HG03558 (cell line): ENCODE measurements around the gene SLBP.
"Not testable (repeated sequence)": the region's sequence is repeated elsewhere in the genome, so short reads cannot be mapped to it uniquely, and the experiment has no call there.

ENCODE experiments used
- ATAC-seq: cut with Tn5 transposase; IDR thresholded peaks from one replicate; pipeline ENCODE4 v1.9.1; 2021; ENCODE audit warnings: moderate number of reproducible peaks; ENCODE audit not compliant: unreplicated experiment; ENCODE audit errors: extremely low read depth

Gene SLBP

GRCh38 chr4:1714303-1715001 is 2.3 kb upstream of the SLBP start:
- no peak for ATAC-seq

DNA sequence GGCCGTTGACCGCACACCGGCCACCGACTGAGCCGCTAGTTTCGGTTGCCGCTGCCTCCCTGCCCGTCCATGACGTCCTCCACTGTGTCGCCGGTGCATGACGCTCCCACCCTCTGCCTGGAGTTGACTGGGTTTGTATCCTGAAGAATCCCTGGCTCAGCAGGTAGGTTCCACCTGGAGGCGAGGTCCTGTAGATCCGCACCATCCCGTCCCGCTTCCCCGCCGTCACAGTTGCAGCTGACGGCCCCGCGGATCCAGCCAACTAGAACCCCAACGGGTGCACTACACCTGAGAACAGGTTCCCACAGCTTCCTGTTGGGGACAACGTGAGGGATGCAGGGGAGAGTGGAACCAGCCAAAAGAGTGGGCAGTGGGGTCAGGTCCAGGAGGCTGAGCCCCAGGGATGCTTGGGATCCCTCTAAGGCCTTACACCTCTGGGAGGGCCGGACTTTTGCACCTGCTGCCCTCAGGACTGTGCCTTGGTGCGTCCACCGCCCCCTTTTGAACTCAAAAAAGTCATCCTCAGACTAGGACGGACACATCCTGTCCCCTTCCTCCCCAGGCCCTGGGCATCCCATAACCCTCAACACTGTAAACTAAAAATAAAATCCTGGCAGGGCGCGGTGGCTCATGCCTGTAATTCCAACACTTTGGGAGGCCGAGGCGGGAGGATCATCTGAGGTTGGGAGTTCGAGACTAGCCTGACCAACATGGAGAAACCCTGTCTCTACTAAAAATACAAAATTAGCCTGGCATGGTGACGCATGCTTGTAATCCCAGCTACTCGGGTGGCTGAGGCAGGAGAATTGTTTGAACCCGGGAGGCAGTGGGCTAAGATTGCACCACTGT is 1.1 kb upstream of the SLBP start:
- peak; percentile 1 for ATAC-seq

- ATAC-seq, result no peak
Measured at GRCh38 chr4:1711571-1712215, 426 bp downstream of the SLBP start.

DNA sequence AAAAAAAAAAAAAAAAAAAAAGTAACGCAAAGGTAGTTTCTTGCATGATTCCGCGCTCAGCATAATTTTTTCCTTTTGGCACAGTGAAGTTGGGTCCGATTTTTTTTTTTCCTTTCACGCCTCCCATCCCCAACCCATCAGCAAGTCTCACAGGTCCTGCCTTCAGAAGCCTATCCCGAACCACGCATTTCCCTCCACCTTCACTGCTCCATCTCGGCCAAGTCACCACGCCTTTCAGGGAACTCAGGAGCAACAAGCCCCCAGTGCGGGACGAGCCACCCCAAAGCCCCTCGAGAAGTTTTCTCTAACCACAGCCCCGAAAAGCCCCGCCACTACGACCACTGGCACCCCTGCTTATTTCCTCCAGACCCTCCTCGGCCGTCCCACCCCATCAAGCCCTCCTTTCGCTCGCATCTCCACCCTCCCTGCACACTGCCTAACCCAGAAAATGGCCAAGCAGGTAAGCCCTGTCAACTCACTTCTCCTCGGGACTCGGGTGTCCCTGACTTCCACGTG is 1.0 kb downstream of the SLBP start:
- ATAC-seq, result no peak

DNA sequence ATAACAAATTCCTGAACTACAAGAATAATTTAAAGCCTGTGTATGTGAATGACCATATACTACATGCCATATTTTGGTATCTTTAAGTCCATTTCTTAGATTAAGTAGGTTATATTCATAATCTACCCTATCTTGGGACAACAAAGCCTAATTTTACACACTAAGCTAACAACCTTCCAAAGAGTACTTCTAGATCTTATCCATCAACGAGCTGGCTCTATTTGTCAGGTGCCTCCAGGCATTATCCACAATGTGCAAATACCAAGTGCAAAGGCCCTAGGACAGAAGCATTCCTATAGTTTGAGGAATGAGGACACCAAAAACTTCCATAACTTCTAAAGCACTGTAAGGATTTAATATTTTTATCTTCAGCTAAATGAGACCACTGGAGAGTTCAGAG is 3.5 kb downstream of the SLBP start:
- ATAC-seq, result no peak

DNA sequence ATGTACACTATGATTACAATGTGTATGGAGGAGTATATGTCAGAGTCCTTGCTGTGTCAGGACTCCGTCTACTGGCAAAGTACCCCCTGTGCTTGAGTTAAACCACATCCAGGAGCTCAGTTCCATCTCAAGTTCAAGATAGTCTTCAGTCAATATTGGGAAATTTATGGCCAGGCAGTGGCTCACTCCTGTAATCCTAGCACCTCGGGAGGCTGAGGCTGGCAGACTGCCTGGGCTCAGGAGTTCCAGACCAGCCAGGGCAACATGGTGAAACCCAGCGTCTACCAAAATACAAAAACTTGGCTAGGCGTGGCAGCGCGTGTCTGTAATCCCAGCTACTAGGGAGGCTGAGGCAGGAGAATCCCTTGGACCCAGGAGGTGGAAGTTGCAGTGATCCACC is 5.8 kb downstream of the SLBP start:
- ATAC-seq, result no peak

DNA sequence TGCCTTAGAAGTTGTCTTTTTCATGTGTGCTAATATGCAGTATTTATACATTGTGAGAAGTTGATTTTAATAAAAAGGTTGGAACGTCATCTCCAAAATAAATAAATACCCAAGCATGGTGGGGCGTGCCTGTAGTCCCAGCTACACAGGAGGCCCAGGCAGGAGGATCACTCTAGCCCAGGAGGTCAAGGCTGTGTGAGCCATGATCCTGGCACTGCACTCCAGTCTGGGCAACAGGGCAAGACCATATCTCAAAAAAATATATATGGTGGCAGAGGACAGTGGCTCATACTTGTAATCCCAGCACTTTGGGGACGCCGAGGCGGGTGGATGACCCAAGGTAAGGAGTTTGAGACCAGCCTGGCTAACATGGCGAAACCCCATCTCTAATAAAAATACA is 6.4 kb downstream of the SLBP start:
- ATAC-seq, result no peak

DNA sequence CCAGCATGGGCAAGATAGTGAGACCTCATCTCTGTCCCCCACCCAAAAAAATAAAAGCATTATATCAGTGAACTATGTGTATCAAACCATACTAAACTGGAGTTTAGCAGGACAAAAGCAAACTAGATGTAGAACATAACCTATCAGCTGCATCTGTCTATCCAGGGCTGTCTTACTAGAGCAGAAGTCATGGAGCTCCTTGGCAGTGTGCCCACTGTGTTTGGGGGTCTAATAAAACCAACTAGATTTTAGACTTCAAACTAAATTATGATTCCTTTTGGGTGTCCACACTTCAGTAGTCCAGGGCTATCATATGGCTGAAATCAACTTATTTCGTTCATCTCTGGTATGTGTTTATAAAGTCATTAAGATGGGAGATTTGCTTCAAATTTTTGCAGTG is 8.3 kb downstream of the SLBP start:
- no peak for ATAC-seq

DNA sequence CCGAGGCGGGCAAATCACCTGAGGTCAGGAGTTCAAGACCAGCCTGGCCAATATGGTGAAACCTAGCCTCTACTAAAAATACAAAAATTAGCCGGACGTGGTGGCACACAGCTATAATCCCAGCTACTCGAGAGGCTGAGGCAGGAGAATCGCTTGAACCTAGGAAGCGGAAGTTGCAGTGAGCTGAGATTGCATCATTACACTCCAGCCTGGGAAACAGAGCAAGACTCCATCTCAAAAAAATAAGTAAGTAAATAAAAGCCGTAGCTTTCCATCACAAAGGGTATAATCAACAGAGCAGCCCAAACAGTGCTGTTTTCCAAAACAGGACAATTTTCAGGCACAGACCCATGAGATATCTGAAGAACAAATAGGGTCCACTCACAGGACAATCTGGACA is 10.4 kb downstream of the SLBP start:
- ATAC-seq, result not testable (repeated sequence)

DNA sequence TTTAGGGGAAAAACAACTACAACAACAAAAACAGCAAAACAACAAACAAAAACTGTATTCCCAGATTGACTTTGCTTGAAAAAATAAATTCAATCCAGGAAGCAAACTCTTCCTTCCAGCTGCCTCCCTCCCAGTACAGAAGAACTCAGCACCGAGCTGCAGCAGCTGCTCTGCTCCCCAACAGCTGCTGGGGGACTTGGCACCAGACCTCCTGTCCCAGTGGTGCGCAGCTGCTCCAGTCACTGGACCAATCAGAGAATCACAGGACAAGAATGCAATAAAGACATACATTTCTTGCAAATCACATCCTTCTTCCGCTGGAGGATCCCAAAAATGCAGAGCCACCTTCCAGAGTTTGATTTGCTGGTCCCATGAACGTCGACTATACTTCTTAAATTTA is 16.2 kb downstream of the SLBP start:
- ATAC-seq, result no peak

- no peak for ATAC-seq
Measured at GRCh38 chr4:1693131-1693896, 18.8 kb downstream of the SLBP start.

DNA sequence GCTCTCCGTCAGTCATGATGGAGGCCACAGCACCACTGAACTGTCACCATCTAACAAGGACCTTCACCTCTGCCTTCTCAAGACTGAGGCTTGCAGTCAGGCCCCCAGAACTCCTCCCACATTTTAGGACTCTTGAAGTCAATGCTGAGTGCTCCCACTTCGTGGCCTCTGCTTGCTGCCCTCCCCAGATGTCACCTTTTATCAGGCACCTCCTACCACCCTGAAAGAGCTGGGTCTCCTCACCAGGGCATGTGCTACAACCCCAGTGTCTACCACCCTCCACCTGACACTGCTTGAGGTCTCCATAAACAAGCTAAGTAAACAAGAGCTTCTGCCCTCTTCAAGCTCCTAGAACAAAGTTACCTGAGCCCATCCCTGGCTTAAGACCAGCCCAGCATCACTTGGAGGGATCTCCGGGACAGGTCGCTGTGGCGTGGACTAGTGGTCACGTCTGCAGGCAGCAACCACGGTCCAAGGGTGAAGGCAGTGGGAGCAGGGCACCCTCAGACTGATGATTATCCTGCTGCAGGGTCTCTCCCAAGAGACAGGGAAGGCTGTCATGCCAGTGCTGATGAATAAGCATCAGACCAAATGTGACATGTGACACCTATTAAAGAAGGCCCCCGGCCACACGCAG is 20.3 kb downstream of the SLBP start:
- no peak for ATAC-seq

- no peak for ATAC-seq
Measured at GRCh38 chr4:1690698-1691097, 21.4 kb downstream of the SLBP start.

GRCh38 chr4:1686440-1687036 is 25.6 kb downstream of the SLBP start:
- ATAC-seq, result no peak

DNA sequence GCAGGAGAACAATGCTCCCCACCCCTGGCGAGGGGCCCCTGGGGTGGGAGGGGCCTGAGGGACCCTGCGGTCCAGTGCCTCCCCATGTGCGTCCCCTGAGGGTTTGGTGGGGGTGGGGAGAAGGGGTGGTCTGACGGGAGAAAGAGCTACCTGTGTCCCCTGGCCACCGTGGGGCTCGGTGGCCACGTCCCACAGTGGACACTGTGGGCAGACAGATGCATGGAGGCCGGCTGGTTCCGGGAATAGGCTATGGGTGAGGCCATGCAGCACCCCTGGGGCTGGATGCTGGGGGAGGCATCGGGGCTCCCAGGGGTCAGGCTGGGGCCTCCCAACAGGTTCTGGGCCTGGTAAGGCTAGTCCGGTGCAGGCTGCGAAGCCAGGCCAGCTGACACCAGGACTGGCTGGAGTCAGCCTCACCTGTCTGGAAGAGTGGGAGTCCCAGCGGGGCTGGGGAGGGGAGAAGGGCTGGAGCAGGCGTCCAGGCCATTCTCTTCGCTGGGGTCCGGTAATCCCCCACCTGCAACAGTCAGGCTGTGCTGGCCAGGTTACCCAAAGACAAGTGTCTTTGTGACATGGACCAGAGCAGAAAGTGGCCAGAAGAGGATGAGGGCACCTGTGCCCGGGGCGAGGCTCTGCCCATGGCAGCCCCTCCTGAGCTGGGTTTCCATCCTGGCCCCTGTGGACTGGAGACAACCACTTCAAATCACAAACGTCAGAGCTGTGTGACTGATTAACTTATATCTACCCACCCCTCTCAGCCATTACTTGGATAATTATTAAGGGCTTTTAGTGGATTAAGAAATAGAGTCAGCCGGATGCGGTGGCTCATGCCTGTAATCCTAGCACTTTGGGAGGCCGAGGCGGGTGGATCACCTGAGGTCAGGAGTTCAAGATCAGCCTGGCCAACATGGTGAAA is 26.6 kb downstream of the SLBP start:
- ATAC-seq, result no peak

DNA sequence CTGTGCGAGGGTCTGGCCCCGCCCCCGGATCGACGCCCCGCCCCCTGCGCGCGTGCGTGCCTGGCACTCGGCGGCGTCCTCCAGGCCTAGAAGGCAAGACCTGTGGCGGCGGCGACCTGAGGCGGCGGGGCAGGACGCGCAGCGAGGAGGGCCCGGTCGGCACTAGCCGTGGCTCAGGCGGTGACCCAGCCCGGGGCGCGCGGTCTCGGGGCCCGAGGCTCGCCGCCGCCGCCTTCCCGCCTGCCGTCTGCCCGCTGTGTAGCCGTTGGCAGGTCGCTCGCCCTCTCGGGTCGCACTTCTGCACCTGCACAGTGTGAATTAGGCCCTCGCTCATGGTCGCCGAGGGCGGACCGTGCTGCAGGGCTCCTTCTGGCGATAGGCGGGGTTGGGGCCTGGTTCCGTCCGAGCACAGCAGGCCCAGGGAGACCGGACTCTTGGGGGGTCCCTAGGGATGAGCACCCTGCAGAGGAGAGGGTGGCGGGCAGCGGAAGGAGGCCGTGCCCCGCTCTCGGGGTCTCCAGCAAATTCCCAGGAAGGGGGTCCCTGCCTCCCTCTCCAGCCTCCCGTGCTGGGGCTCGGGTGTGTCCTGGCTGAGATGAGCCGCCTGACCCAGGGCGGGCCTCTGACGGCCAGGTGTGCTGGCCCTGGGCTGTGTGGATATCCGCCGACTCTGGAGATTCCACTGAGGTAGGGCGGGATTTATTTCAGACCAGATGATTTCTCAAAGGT is 27.4 kb downstream of the SLBP start:
- peak; percentile 5 for ATAC-seq

GRCh38 chr4:1683736-1684505 is 28.2 kb downstream of the SLBP start, which contains the start of gene FAM53A:
Gene FAM53A, minus strand, starts transcription at chr4:1684313. Its CDS starts 15,572 bp downstream, at chr4:1668741.
- ATAC-seq, result peak; percentile 63
